K562 (cell line): Measurements from ENCODE around the gene SERPINB12.

ENCODE experiments used
- CREM ChIP-seq: IDR thresholded peaks from 2 replicates; pipeline ENCODE4 v1.6.1; 2014; ENCODE audit warnings: antibody characterized with exemption, low read depth
- EZH2 ChIP-seq: IDR thresholded peaks from 2 replicates; pipeline ENCODE4 v1.6.1; 2012; ENCODE audit warnings: low read depth, mild to moderate bottlenecking, inconsistent platforms, low read length, borderline replicate concordance
- KAT8 ChIP-seq: fragments of 450-650 bp; IDR thresholded peaks from 2 replicates; pipeline ENCODE4 v1.6.1; 2016; ENCODE audit warnings: low read depth, mild to moderate bottlenecking
- ZNF41 ChIP-seq: fragments of 250-450 bp; sonication (Bioruptor Pico); conservative IDR thresholded peaks from 2 replicates; pipeline ENCODE4 v1.4.0; 2020; ENCODE audit warnings: mild to moderate bottlenecking

GRCh38 chr18:63532471-63532870, 9.7 kb upstream of the SERPINB12 start:
- TF ChIP-seq KAT8 (no peak), CREM (no peak), EZH2 (no peak), ZNF41 (CRISPR knock-in tag) (no peak)
